ENCODE results near the gene TMEM53.
A peak's percentile ranks its signal among the peaks of the same experiment; 100 is the strongest.

TMEM53 gene

DNA sequence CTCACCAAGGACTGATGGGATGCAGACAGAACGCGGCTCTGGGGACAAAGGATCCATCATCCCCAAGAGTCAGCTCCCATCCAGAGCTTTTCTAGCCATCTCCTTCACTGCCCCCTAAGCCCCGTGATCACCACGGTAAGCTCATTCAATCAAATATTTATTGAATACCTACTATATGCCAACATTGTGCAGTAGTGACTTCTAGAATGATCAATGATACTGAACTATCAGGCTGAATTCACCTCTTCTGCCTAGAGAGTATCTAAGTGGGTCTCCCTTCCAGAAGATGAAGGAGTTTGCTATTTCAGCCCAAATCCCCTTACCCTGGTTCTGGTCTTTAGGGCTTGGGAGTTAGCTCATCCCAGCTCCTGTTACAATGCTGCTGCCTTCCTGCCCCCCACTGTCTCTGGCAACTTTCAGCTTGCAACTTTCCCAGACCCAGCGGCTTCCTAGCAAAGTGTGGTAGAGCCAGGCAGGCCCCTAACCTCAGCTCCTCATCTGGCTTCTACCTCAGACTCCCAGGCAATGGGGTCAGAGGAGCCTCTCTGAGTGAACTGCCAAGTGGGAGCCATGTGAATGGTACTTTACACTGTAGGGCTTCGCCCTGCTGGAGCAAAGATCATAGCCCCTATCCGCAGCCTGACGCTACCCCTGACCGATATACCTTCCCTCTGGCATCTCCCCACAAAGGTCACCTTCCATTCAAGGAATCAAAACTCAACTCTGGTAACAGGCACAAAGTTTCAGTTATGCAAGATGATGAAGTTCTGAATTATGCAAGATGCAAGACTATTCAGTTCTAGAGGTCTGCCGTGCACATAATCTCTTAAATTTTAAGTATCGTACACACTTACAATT lies 20.9 kb downstream of the TMEM53 start:
- Histone ChIP-seq H2AFZ (ENCODE audit: low read depth) (no peak overlapping the region), H3K4me2 (no peak overlapping the region), H3K79me2 (ENCODE audit: insufficient read depth, low read depth) (no peaks in the 10 kb centered on the region), H3K27ac (no peak overlapping the region), H3K4me1 (ENCODE audit: low read depth, poor library complexity, severe bottlenecking) (no peaks in the 10 kb centered on the region), H3K27me3 (ENCODE audit: insufficient read depth, low read depth) (no peaks in the 10 kb centered on the region), H3K9ac (no peak overlapping the region), H3K4me3 (IDR thresholded peaks at IDR 0.05; ENCODE audit: insufficient read depth, low read depth, low read length) (no peak overlapping the region), H4K20me1 (ENCODE audit: insufficient read depth) (no peaks in the 10 kb centered on the region), H3K36me3 (ENCODE audit: insufficient read depth) (no peaks in the 10 kb centered on the region)
- TF ChIP-seq, protein P1, sequence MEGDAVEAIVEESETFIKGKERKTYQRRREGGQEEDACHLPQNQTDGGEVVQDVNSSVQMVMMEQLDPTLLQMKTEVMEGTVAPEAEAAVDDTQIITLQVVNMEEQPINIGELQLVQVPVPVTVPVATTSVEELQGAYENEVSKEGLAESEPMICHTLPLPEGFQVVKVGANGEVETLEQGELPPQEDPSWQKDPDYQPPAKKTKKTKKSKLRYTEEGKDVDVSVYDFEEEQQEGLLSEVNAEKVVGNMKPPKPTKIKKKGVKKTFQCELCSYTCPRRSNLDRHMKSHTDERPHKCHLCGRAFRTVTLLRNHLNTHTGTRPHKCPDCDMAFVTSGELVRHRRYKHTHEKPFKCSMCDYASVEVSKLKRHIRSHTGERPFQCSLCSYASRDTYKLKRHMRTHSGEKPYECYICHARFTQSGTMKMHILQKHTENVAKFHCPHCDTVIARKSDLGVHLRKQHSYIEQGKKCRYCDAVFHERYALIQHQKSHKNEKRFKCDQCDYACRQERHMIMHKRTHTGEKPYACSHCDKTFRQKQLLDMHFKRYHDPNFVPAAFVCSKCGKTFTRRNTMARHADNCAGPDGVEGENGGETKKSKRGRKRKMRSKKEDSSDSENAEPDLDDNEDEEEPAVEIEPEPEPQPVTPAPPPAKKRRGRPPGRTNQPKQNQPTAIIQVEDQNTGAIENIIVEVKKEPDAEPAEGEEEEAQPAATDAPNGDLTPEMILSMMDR (conservative IDR thresholded peaks at IDR 0.05; ENCODE audit: low read depth, low read length): 0 out of 2 replicates have a peak, but pooled peaks have one; percentile 34

DNA sequence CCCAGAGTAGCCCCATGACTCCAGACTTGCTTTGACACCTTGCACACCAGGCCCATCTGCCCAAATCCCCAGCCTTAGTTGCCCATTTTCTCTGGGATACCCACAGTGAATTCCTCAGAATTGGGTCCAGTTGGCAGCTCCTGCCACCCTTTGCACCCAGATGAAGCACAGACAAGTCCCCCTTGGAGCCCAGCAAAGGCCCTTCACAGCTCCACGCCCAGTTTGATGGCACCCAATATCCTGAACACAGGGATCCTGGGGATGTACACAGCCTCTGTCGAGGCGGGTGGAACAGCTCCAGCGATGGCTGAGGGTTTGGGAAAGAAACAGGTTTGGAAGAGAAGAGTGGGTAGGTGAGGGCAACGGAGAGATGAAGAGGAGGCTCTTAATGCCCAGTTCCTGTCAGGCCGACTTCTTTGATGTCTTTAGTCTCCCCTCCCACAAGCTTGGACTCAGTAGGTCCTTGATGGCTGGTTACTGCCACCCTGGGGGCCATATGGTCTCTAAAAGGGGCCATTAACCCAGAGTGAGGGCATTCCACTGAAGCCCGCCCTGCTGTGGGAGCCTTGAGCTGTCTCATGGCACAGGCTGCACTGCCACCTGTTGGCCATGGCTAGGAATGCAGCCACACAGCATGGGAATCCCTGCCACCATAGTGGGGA lies 21.7 kb downstream of the TMEM53 start:
- H3K27me3 ChIP-seq (ENCODE audit: insufficient read depth, low read depth): no peaks in the 10 kb centered on the region
- no peak overlapping the region for H3K4me3 ChIP-seq (IDR thresholded peaks at IDR 0.05; ENCODE audit: insufficient read depth, low read depth, low read length)
- TF ChIP-seq, protein P1 (conservative IDR thresholded peaks at IDR 0.05; ENCODE audit: low read depth, low read length): peak; percentile 91
- no peak overlapping the region for H2AFZ ChIP-seq (ENCODE audit: low read depth)
- H3K79me2 ChIP-seq (ENCODE audit: insufficient read depth, low read depth): no peaks in the 10 kb centered on the region
- H3K36me3 ChIP-seq (ENCODE audit: insufficient read depth): no peaks in the 10 kb centered on the region
- no peak overlapping the region for H3K27ac ChIP-seq
- no peaks in the 10 kb centered on the region for H3K4me1 ChIP-seq (ENCODE audit: low read depth, poor library complexity, severe bottlenecking)
- no peaks in the 10 kb centered on the region for H4K20me1 ChIP-seq (ENCODE audit: insufficient read depth)
- H3K4me2 ChIP-seq: no peak overlapping the region
- H3K9ac ChIP-seq: no peak overlapping the region

DNA sequence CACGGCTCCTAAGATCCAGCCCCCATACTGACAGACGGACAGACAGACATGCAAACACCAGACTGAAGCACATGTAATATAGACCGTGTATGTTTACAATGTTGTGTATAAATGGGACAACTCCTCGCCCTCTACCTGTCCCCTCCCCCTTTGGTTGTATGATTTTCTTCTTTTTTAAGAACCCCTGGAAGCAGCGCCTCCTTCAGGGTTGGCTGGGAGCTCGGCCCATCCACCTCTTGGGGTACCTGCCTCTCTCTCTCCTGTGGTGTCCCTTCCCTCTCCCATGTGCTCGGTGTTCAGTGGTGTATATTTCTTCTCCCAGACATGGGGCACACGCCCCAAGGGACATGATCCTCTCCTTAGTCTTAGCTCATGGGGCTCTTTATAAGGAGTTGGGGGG lies 23.2 kb downstream of the TMEM53 start:
- Histone ChIP-seq H2AFZ (ENCODE audit: low read depth) (no peak overlapping the region), H3K9ac (no peak overlapping the region), H3K4me2 (no peak overlapping the region), H3K4me3 (IDR thresholded peaks at IDR 0.05; ENCODE audit: insufficient read depth, low read depth, low read length) (no peak overlapping the region), H3K27me3 (ENCODE audit: insufficient read depth, low read depth) (no peaks in the 10 kb centered on the region), H3K27ac (no peak overlapping the region), H3K36me3 (ENCODE audit: insufficient read depth) (no peaks in the 10 kb centered on the region), H4K20me1 (ENCODE audit: insufficient read depth) (no peaks in the 10 kb centered on the region), H3K4me1 (ENCODE audit: low read depth, poor library complexity, severe bottlenecking) (no peaks in the 10 kb centered on the region), H3K79me2 (ENCODE audit: insufficient read depth, low read depth) (no peaks in the 10 kb centered on the region)
- TF ChIP-seq, protein P1 (conservative IDR thresholded peaks at IDR 0.05; ENCODE audit: low read depth, low read length): no peak

DNA sequence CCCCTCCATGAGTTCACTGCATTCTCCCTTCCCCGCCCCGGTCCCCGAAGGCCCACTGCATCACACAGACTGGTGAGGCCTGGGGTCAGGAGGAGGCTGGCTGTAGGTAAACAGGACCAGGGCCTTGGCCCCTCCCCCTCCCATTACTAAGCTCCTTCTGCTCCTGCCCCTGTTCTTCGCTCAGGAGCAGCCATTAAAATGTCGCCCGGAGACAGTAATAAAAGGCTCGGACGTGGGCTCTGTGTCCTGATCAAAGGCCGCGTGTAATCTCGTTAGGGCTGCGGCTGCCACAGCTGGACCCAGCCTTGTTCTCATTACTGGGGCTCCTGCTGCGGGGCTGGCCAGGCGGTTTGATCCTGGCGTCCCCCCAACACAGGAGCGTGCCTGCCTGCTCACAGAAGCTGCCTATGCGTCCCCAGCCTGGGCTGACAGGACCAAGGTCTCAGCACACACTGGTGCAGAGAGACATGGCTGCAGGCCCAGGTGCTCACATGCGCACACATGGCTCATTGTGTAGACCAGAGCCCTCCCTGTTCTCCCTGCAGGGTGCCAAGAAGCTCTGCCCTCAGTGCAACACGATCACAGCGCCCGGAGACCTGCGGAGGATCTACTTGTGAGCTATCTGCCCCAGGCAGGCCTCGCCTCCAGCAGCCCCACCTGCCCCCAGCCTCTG lies 24.0 kb downstream of the TMEM53 start:
- no peak overlapping the region for H3K4me3 ChIP-seq (IDR thresholded peaks at IDR 0.05; ENCODE audit: insufficient read depth, low read depth, low read length)
- H3K27me3 ChIP-seq (ENCODE audit: insufficient read depth, low read depth): no peaks in the 10 kb centered on the region
- H3K9ac ChIP-seq: no peak overlapping the region
- no peak overlapping the region for H3K4me2 ChIP-seq
- TF ChIP-seq, protein P1 (conservative IDR thresholded peaks at IDR 0.05; ENCODE audit: low read depth, low read length): no peak
- H3K79me2 ChIP-seq (ENCODE audit: insufficient read depth, low read depth): no peaks in the 10 kb centered on the region
- no peaks in the 10 kb centered on the region for H3K4me1 ChIP-seq (ENCODE audit: low read depth, poor library complexity, severe bottlenecking)
- H2AFZ ChIP-seq (ENCODE audit: low read depth): no peak overlapping the region
- H3K36me3 ChIP-seq (ENCODE audit: insufficient read depth): no peaks in the 10 kb centered on the region
- H3K27ac ChIP-seq: no peak overlapping the region
- no peaks in the 10 kb centered on the region for H4K20me1 ChIP-seq (ENCODE audit: insufficient read depth)

Data from KMS-11 (cell line).